ENCODE measurements around the gene RIMBP2.

DNA sequence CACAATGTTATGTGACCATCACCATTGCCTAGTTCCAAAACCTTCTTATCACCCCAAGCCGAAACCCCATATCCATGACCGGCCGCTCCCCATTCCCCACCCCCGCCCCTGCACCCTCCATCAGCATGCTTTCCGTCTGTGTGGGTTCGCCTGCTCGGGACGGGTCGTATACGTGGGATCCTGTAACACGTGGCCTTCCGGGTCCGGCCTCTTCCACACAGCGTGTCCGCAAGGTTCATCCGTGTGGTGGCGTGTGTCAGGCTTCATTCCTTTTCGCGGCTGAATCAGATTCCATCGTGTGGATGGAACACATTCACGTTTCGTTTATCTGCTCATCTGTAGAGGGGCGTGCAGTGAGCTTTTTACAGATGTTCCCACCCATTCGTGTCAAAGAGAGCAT is 41.4 kb downstream of the RIMBP2 start:
- TF ChIP-seq, protein P1, sequence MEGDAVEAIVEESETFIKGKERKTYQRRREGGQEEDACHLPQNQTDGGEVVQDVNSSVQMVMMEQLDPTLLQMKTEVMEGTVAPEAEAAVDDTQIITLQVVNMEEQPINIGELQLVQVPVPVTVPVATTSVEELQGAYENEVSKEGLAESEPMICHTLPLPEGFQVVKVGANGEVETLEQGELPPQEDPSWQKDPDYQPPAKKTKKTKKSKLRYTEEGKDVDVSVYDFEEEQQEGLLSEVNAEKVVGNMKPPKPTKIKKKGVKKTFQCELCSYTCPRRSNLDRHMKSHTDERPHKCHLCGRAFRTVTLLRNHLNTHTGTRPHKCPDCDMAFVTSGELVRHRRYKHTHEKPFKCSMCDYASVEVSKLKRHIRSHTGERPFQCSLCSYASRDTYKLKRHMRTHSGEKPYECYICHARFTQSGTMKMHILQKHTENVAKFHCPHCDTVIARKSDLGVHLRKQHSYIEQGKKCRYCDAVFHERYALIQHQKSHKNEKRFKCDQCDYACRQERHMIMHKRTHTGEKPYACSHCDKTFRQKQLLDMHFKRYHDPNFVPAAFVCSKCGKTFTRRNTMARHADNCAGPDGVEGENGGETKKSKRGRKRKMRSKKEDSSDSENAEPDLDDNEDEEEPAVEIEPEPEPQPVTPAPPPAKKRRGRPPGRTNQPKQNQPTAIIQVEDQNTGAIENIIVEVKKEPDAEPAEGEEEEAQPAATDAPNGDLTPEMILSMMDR (IDR thresholded peaks at IDR 0.05), result no peak
- TF ChIP-seq POLR2A (IDR thresholded peaks at IDR 0.05), result no peak
- TF ChIP-seq EP300 (IDR thresholded peaks at IDR 0.05), result no peak
